NK-92 (cell line): Measurements from ENCODE around the gene HDAC11.

ENCODE experiments used
- DNase-seq: peaks from one replicate; lab custom pipeline; 2025; ENCODE audit not compliant: unreplicated experiment; lab: John Stamatoyannopoulos, UW

Gene HDAC11

DNA sequence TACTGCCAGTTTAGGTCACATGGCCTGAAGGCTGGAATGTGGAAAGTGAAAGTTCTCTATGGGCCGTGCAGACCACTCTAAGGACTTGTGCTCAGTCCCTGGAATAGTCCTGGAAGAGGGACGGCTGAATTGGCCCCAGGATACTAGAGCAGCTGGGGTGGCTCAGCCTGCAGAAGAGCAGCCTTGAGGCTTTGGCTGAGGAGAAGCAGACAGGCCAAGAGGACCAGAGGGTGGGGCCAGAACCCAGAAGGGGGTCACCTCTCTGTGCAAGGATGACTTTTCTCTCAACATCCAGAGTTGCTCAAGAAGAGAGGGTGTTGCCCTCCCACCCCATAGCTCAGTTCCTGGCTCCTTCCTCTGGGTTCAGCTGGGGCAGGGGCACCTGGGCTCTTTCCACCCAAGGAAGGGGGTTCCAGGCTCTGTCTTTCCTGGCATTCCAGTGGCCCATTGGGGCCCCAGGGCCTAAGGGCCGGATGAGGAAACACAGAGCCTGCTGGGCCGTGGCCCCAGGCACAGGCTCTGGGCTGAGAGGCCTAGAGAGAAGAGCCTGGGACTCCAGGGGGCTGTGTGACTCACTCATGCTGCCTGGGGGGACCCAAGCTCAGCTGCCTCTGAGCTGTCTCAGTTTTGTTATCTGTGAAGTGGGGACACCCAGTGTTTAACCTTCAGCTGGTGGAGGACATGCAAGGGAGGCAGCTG lies 60.3 kb downstream of the HDAC11 start:
- DNase-seq = no peak

DNA sequence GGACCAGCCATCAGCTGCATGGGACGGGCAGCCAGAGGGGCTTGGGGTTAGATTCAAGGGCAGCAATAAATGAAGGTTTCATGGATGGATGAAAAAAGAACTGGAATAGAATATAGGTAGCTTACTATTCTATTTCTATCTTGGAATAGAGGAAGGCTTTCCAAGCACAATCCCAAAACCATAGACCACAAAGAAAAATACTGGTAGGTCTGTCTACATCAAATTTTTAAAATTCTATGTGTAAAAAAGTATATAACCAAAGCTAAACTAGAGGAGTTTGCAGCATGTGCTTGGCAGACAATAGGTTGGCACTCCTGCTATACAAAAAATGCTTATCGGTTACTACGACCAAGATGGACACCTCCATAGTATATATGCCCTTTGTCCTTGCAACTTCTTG lies 61.6 kb downstream of the HDAC11 start:
- no peak for DNase-seq

DNA sequence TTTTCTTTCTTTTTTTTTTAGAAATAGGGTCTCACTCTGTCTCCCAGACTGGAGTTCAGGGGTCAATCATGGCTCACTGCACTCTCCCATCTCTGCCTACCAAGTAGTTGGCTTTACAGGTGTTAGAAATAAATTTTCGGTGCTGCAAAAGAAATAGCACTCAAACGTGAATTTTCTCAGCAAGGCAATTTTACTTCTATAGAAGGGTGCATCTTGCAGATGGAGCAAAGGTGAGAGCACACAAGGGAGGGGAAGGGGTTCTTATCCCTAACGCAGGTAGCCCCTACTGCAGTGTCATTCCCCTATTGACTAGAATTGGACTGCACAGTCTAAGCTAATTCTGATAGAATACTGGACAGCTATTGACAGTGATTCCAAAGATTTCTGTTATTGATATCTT lies 62.0 kb downstream of the HDAC11 start:
- no peak for DNase-seq

GRCh38 chr3:13543253-13543652 lies 63.1 kb downstream of the HDAC11 start:
- no peak for DNase-seq

- DNase-seq = no peak
Measured at GRCh38 chr3:13544293-13544831, 64.3 kb downstream of the HDAC11 start.

DNA sequence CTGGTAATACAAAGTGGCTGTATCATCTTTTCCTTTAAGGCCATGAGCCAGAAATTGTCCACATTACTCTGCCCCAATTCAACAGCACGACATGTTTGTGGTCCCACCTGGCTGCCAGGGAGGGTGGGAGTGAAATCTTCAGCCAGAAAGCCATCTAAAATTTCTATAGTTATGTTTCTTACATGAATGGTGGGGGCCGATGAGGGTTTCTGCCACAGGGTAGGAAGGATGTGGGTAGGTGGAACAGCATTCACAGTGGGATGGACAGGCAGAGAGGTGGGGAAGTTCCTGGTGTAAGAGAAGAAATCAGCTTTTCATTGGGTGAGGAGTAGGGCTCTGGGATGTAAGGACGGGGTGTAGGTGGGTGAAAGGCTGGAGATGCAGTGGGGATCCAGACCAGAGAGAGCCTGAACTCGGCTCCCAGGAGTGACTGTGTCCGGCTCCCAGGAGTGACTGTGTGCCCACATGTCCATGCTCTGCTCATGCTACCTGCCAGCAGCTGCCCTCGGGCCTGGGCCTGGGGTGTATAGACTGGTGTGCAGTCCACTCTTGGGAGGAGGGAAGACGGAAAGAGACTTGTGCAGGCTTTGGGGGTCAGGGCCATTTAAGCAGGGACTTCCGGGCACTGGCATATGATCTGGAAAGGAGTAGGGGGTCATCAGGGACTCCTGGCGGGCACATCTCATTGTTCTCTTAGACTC lies 65.0 kb downstream of the HDAC11 start:
- DNase-seq = no peak

DNA sequence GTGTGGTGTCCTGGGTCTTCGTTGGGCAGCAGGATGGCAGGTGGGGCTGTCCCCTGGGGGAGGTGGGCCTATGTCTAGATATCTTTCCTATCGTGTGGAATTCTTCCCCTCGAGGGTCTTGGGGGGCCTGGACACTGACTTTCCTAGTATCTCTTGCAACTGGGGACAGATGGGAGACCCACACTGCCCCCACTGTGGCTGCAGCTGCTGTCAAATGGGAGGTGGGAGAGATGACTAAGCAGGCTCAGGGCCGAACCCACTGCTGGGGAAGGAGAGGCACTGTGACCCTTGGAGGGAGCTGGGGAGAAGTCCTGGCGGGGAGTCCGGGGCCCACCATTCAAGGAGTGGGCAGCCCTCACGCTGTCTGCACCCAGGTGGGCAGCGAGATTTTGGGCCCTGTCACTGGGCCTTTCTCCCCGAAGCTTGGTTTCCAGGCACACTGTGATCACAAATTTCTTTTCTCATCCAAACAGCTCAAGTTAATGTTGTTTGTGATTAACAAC lies 65.9 kb downstream of the HDAC11 start:
- DNase-seq = no peak

GRCh38 chr3:13546667-13547171 lies 66.6 kb downstream of the HDAC11 start:
- DNase-seq = no peak

DNA sequence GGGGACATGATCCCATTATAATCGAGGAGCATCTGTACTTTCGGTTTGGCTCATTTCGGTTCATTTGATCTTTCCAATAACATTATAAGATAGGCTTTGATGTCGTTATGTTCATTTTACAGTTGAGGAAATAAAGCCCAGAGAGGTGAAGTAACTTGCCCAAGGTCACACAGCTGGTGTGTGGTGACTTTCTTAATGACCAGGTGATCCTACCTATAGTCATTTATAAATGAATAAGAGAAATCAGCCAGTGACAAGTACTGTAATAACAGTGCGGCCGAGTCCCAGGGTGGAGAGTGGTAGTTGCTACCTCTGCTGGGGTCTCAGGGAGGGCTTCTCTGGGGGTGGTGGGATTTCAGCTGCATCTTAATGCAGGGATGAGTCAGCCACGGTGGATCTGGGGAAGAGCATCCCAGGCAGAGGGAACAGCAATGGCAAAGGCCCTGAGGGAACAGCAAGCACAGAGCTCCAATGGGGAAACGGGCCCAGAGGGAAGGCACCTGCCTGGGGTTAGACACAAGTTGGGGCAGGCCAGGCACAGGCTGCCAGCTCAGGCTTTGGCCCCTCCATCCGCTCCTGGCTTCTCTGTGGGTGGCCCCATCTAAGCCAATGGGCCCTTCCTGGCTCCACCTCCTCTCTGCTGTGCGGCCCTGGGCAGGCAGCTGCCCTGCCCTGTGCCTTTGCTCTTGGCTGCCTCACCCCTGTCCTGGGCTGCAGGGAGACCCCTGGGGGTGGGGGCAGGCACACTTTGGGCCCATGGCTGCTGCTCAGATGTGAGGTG lies 67.7 kb downstream of the HDAC11 start:
- no peak for DNase-seq

DNA sequence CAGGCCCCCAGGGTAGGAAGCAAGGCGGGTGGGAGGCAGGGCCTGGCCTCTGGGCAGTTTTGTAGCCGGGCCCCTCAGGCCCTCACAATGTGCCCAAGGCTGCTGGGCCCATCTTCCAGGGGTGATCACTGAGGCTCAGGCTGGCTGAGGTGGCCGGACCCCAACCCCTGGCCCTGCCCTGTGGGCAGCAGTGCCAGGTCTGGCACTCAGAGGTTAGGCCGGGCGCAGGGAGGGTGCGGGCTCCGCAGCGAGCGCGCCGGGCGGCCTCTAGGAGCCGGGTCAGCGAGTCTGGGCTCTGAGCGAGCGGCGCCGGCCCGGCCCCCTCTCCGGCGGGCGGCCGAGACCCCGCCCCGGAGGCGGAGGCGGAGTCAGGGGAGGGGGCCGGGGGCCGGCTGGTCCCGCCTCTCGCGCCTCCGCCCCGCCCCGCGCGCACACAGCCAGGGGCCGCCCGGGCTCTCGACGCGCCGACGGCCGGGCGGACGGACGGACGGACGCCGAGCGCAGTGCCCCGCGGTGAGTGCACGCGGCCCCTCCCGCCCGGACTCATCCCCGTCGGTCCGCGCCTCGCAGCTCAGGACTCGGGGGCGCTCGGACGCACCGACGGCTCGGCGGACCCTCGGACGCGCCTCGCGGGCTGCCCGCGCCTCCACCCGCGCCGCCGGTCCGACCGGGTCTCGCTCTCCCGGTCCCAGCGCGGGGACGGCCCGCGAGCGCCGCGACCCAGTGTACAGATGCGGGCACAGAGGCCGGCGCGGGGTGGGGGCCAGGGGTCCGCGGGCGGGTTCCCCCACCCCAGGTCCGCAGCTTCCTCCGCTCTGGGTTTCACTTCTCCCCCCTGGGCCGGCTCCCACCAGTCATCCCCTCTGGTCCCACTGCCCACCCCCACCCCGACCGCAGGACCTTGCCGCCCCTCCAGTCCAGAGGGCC lies 68.9 kb downstream of the HDAC11 start, which contains the start of gene FBLN2:
Gene FBLN2 (plus strand): TSS at position 430 of the 927 bp plus-strand sequence. CDS start 21,231 bp downstream, outside the sequence.
- no peak for DNase-seq

- DNase-seq = no peak
Measured at GRCh38 chr3:13549623-13550422, 69.7 kb downstream of the HDAC11 start.

DNA sequence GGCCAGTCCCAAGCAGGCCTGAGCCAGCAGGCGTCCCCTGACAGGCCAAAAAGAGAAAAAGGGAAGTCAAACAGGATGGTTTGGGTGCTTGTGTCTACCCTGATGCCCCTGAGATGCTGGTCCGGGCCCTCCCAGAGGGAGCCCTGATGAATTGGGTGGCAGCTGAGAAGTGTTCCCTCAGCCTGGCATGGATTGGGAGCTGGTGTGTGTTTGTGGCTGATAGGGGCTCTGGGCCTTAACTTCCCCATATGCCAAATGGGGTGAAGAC lies 70.3 kb downstream of the HDAC11 start:
- no peak for DNase-seq

DNA sequence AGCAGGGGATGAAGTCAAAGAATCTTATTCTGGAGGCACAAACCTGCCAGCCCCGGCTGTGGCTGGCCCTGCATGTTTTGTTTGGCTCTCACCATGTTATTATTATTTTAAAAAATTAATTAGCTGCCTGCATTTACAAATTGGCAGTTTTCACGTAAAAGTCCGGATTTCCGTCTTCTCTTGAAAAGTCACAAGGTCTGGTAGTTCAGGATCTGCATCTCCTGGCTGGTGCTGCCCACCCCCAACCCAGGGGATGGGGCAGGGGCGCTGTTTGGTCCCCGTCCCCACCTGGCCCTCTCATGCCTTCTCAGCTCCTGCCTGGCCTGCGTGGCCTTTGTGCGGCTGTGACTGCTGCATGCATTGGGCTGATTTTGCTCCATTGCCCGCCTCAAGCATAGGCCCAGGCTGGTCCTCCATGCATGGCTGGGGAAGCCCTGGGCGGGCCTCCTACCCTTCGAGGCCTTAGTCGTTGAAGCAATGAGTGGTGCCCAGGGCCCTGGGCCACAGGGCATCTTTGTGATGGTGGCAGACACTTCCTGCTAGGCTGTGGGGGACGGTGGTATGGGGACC lies 70.8 kb downstream of the HDAC11 start:
- DNase-seq = no peak

DNA sequence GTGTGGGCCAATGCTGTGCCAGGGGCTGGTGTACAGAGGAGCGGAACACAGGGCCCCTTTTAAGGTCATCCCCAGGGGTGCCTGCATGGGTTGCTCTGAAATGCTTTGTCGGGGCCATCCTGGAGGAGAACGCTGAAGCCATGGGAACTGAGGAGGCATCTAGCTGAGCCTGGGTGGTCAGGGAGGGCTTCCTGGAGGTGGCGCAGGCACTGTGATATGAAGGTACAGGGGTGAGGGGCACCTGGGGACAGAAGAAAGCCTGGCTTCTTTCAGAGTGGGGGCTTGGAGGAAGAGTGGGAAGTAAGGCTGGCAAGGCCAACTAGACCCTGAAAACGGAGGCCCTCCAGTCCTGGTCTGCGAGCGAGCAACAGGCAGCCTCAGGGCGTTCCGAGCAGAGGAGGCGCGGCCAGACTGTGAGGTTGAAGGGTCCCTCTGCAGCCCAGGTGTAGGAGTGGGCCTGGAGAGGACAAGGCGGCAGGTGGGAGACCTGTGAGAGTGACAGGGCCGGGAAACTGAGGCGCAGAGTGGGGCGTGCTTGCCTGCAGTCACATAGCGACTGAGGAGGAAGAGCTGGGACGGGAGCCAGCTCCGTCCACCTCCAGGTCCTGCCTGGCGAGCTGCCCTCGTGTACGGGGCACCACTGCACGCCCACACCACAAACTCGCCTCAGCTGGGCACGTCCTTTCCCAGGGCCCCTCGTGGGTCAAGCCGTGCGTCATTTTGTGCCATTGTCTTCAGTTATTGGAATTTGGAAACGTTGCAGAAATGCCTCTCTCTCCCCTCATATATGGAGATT lies 72.9 kb downstream of the HDAC11 start:
- DNase-seq = no peak

DNA sequence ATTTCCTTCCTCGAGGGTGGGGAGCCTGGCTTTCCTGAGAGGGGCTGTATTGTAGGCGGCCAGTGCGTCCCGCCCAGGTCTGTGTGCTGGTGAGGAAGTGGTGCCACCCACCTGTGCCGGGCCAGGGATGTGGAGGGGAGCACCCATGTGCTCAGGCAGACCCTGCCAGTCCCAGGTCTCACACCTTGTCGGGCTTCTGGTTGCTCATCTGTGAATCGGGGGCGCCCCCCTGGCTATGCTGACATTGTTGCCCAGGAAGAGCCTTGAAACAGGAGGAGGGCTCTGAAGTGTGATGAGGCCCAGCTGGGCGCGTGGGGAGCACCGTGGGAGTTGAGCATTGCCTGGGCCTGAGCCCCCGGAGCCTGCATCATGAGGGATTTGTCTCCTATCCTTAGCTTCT lies 73.6 kb downstream of the HDAC11 start:
- no peak for DNase-seq

DNA sequence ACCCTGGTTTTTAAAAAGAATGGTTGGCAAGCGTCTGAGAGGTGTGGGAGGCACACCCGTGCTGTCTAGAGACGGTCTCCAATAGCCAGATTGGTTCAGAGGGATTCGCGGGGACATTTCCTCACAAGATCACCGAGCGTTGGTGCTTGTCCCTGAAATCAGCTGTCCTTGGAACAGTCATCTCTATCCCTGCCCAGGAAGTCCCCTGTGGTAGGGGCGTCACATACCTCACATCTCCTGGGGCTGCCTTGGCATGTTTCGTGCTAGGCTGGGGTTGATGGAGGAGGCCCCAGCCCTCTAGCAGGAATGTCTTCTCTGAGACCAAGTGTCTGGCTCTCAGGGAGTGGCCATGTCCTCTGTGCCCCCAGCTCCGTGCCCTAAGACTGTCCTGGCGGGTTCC lies 75.6 kb downstream of the HDAC11 start:
- DNase-seq = no peak
